A549 (cell line): ENCODE data around the gene WDFY2. TPM values are rescaled to one million over a fixed set of nuclear protein-coding genes. Genes with fewer than 3 reads are reported as not detected.

Experiments used
- ATAC-seq, 2 experiments: fragments of 200-7000 bp in 1 of 2; fragments of >200 bp in 1 of 2; cut with Nextera tagmentation in 1 of 2; cut with Tn5 transposase in 1 of 2; 3 replicates each; pipeline versions ENCODE4 v1.8.0 to v1.9.1; 2018 to 2020; ENCODE audit warnings: mild to moderate bottlenecking in 1 of 2, moderate library complexity in 1 of 2
- CTCF ChIA-PET: fragments of 300-600 bp; sonication (Branson Sonifier 250); formaldehyde crosslinking; extraction: SDS; loops from one replicate; lab custom pipeline; 2021; ENCODE audit warnings: antibody characterized with exemption, inconsistent platforms; lab: Yijun Ruan, JAX
- POLR2A ChIA-PET: fragments of 350-600 bp; formaldehyde crosslinking; extraction: SDS; loops from one replicate; lab custom pipeline; 2021; ENCODE audit warnings: antibody characterized with exemption, inconsistent platforms; lab: Yijun Ruan, JAX
- DNase-seq, 2 experiments: peaks; one replicate each; pipeline versions ENCODE4 v3.0.0 to v3.0.0-alpha.2; 2011 to 2016; ENCODE audit warnings: low read depth in 1 of 2, low spot score in 1 of 2
- FAIRE-seq: peaks from 2 replicates; lab custom pipeline; 2011; peaks lifted over from hg19 to GRCh38; lab: Jason Lieb, UNC
- H3K27ac ChIP-seq, 2 experiments: fragments of >200 bp; sonication (Bioruptor Twin); formaldehyde crosslinking; 3 replicates each; pipeline ENCODE4 v1.5.1; 2016 to 2017
- H3K4me1 ChIP-seq: fragments of >200 bp; sonication (Bioruptor Twin); formaldehyde crosslinking; 3 replicates; pipeline ENCODE4 v1.6.1; 2016
- H3K4me2 ChIP-seq: fragments of >200 bp; sonication (Bioruptor Twin); formaldehyde crosslinking; 3 replicates; pipeline ENCODE4 v1.6.1; 2016
- H3K4me3 ChIP-seq: fragments of >200 bp; sonication (Bioruptor Twin); formaldehyde crosslinking; 3 replicates; pipeline ENCODE4 v1.5.1; 2016
- H3K9me3 ChIP-seq: fragments of >200 bp; sonication (Bioruptor Twin); formaldehyde crosslinking; 3 replicates; pipeline ENCODE4 v1.6.1; 2016
- CBX2 ChIP-seq: fragments of 200-600 bp; sonication (generic); IDR thresholded peaks from 2 replicates; pipeline ENCODE4 v1.6.1; 2016; ENCODE audit warnings: low read depth, mild to moderate bottlenecking, borderline replicate concordance
- EHF ChIP-seq: fragments of 250-450 bp; sonication (Bioruptor Pico); IDR thresholded peaks from 2 replicates; pipeline ENCODE4 v1.5.0; 2020; ENCODE audit warnings: mild to moderate bottlenecking
- ESRRA ChIP-seq: fragments of 150-350 bp; IDR thresholded peaks from 2 replicates; pipeline ENCODE4 v1.6.1; 2014; ENCODE audit warnings: mild to moderate bottlenecking, low read length, borderline replicate concordance
- FOSB ChIP-seq: fragments of 250-450 bp; sonication (Bioruptor Pico); IDR thresholded peaks from 2 replicates; pipeline ENCODE4 v1.5.0; 2020; ENCODE audit warnings: mild to moderate bottlenecking, moderate library complexity
- HDAC2 ChIP-seq: fragments of 200-600 bp; sonication (generic); IDR thresholded peaks from 2 replicates; pipeline ENCODE4 v1.6.1; 2016
- HES2 ChIP-seq: fragments of >200 bp; sonication (Bioruptor Twin); formaldehyde crosslinking; IDR thresholded peaks from 2 replicates; pipeline ENCODE4 v1.6.1; 2016
- HEYL ChIP-seq: fragments of 250-450 bp; sonication (Bioruptor Pico); IDR thresholded peaks from 2 replicates; pipeline ENCODE4 v1.8.0; 2021; ENCODE audit warnings: mild to moderate bottlenecking, moderate library complexity
- HMGXB4 ChIP-seq: fragments of 250-450 bp; sonication (Bioruptor Pico); IDR thresholded peaks from 2 replicates; pipeline ENCODE4 v1.5.0; 2021; ENCODE audit warnings: mild to moderate bottlenecking, moderate library complexity, borderline replicate concordance
- HOXA7 ChIP-seq: fragments of 250-450 bp; sonication (Bioruptor Pico); IDR thresholded peaks from 2 replicates; pipeline ENCODE4 v1.5.0; 2020; ENCODE audit warnings: mild to moderate bottlenecking, moderate library complexity
- HOXB13 ChIP-seq: fragments of 250-450 bp; sonication (Bioruptor Pico); IDR thresholded peaks from 2 replicates; pipeline ENCODE4 v1.5.0; 2020; ENCODE audit warnings: low read depth, mild to moderate bottlenecking, moderate library complexity
- KDM5A ChIP-seq: fragments of 200-600 bp; sonication (generic); IDR thresholded peaks from 2 replicates; pipeline ENCODE4 v1.6.1; 2016; ENCODE audit warnings: antibody characterized with exemption, mild to moderate bottlenecking
- MAFK ChIP-seq: fragments of 450-650 bp; IDR thresholded peaks from 2 replicates; pipeline ENCODE4 v1.6.1; 2014; ENCODE audit not compliant: partially characterized antibody
- MAZ ChIP-seq: fragments of 150-350 bp; IDR thresholded peaks from 2 replicates; pipeline ENCODE4 v1.6.1; 2014; ENCODE audit warnings: antibody characterized with exemption, low read depth, low read length, borderline replicate concordance
- MYC ChIP-seq: IDR thresholded peaks from 2 replicates; pipeline ENCODE4 v1.6.1; 2012; ENCODE audit warnings: mild to moderate bottlenecking, inconsistent platforms, low read length, improper control_type of control experiment, borderline replicate concordance
- SMC3 ChIP-seq: fragments of >200 bp; sonication (Bioruptor Twin); formaldehyde crosslinking; IDR thresholded peaks from 3 replicates; pipeline ENCODE4 v1.6.1; 2018; ENCODE audit warnings: inconsistent platforms
- SREBF2 ChIP-seq: fragments of 450-650 bp; IDR thresholded peaks from 2 replicates; pipeline ENCODE4 v1.6.1; 2014; ENCODE audit warnings: mild to moderate bottlenecking, moderate library complexity
- TP53 ChIP-seq: fragments of 250-450 bp; sonication (Bioruptor Pico); IDR thresholded peaks from 2 replicates; pipeline ENCODE4 v1.5.0; 2021; ENCODE audit warnings: mild to moderate bottlenecking, moderate library complexity
- ZC3H11A ChIP-seq: fragments of 450-650 bp; IDR thresholded peaks from 2 replicates; pipeline ENCODE4 v1.6.1; 2014; ENCODE audit warnings: antibody characterized with exemption, mild to moderate bottlenecking
- ZSCAN20 ChIP-seq: fragments of 250-450 bp; sonication (Bioruptor Pico); IDR thresholded peaks from 2 replicates; pipeline ENCODE4 v1.8.0; 2022; ENCODE audit warnings: mild to moderate bottlenecking, moderate library complexity
- WGBS: methylation state at CpG from one replicate; pipeline ENCODE4 v1.1.6; 2017; ENCODE audit errors: missing lambda C conversion rate; 5-methylcytosine and 5-hydroxymethylcytosine counted together
- polyA plus RNA-seq, 4 experiments: library from polyadenylated mRNA; depleted of rRNA in 3 of 4; stranded (reverse); fragments of >200 nt; fragmentation: RNase III in 1 of 4; extraction: RNeasy Plus Mini Kit Qiagen cat#74134 plus additional on column Dnase treatment in 1 of 4; gene quantifications; 2 replicates in 3 of 4; 3 replicates in 1 of 4; pipeline ENCODE4 v1.2.3, GENCODE V29; 2011 to 2017
- TF ChIP-seq, protein P1 (sequence below): fragments of 200-600 bp; sonication (generic); IDR thresholded peaks from 2 replicates; pipeline ENCODE4 v1.6.1; 2016; ENCODE audit warnings: antibody characterized with exemption, mild to moderate bottlenecking, moderate library complexity

The WDFY2 gene
- polyA plus RNA-seq, 2 of the 4 experiments (the other 2 are of a cell fraction), result 5.2 to 8.5 TPM

- no peak overlapping the region for H3K4me3 ChIP-seq
- ATAC-seq, result no peak
- WGBS, result 80% methylated on average over 3 of the region's 3 CpGs
- no peak for DNase-seq
- ChIA-PET POLR2A (no interaction called here), CTCF (no interaction called here)
- no peak overlapping the region for H3K27ac ChIP-seq
- H3K9me3 ChIP-seq, result no peaks in the 10 kb centered on the region
- TF ChIP-seq HES2 (no peak), KDM5A (no peak), MAZ (no peak), SMC3 (no peak), HDAC2 (no peak), ZSCAN20 (CRISPR knock-in tag) (no peak), SREBF2 (no peak), FOSB (CRISPR knock-in tag) (no peak), EHF (CRISPR knock-in tag) (no peak), HOXA7 (CRISPR knock-in tag) (no peak)
- peaks cover 55% of the 10 kb centered on the region for H3K4me1 ChIP-seq
- H3K4me2 ChIP-seq, result peak overlapping the region; percentile 14; the same call in 2 of the 3 replicates
- FAIRE-seq, result no peak
These were observed 142.4 kb downstream of the WDFY2 start for GRCh38 chr13:51726446-51727193.

GRCh38 chr13:51727634-51728274 lies 143.5 kb downstream of the WDFY2 start:
- CTCF ChIA-PET, result no interaction called here
- WGBS, result 64% methylated on average over 8 of the region's 8 CpGs
- Histone ChIP-seq H3K27ac (peak overlapping the region; percentile 43 to 83; a peak in 4 of 6 replicates), H3K4me3 (no peak overlapping the region), H3K4me1 (peaks cover 56% of the 10 kb centered on the region), H3K9me3 (no peaks in the 10 kb centered on the region), H3K4me2 (peak overlapping the region; percentile 72)
- POLR2A ChIA-PET, result no interaction called here
- no peak for DNase-seq
- FAIRE-seq, result no peak
- TF ChIP-seq ESRRA, result no peak
- TF ChIP-seq ZSCAN20 (CRISPR knock-in tag), result no peak
- no peak for TF ChIP-seq ZC3H11A
- no peak for TF ChIP-seq HOXB13 (CRISPR knock-in tag)
- TF ChIP-seq TP53, result no peak
- TF ChIP-seq MYC, result no peak
- TF ChIP-seq HDAC2, result no peak
- TF ChIP-seq MAFK, result no peak
- no peak for TF ChIP-seq HMGXB4 (CRISPR knock-in tag)
- no peak for TF ChIP-seq CBX2
- TF ChIP-seq, protein P1, sequence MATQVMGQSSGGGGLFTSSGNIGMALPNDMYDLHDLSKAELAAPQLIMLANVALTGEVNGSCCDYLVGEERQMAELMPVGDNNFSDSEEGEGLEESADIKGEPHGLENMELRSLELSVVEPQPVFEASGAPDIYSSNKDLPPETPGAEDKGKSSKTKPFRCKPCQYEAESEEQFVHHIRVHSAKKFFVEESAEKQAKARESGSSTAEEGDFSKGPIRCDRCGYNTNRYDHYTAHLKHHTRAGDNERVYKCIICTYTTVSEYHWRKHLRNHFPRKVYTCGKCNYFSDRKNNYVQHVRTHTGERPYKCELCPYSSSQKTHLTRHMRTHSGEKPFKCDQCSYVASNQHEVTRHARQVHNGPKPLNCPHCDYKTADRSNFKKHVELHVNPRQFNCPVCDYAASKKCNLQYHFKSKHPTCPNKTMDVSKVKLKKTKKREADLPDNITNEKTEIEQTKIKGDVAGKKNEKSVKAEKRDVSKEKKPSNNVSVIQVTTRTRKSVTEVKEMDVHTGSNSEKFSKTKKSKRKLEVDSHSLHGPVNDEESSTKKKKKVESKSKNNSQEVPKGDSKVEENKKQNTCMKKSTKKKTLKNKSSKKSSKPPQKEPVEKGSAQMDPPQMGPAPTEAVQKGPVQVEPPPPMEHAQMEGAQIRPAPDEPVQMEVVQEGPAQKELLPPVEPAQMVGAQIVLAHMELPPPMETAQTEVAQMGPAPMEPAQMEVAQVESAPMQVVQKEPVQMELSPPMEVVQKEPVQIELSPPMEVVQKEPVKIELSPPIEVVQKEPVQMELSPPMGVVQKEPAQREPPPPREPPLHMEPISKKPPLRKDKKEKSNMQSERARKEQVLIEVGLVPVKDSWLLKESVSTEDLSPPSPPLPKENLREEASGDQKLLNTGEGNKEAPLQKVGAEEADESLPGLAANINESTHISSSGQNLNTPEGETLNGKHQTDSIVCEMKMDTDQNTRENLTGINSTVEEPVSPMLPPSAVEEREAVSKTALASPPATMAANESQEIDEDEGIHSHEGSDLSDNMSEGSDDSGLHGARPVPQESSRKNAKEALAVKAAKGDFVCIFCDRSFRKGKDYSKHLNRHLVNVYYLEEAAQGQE, result no peak
- TF ChIP-seq HEYL, result no peak
- no peak for TF ChIP-seq SMC3
- TF ChIP-seq FOSB (CRISPR knock-in tag), result no peak
- no peak for ATAC-seq
